Psoas muscle (tissue), 8 donors: ENCODE measurements around the gene CD109. TPM values are rescaled to one million over a fixed set of nuclear protein-coding genes. Genes with fewer than 3 reads are reported as not detected.

Source experiments
- ATAC-seq, 4 donors: fragments of 200-7000 bp; cut with Tn5 transposase; one replicate each; pipeline ENCODE4 v1.9.1; 2020; ENCODE audit warnings: moderate library complexity in 3 of 4, mild to moderate bottlenecking in 2 of 4
- DNase-seq, 2 donors: peaks; one replicate each; pipeline ENCODE4 v3.0.0-alpha.2; 2020
- H3K27ac ChIP-seq: fragments of 200-600 bp; one replicate; pipeline ENCODE4 v1.8.0; 2022
- H3K27me3 ChIP-seq, 3 donors: fragments of 200-600 bp in 1 of 3; one replicate each; pipeline versions ENCODE4 v1.6.1 to v1.8.0; 2013 to 2022; ENCODE audit warnings: low read length in 2 of 3, mild to moderate bottlenecking in 2 of 3, moderate library complexity in 1 of 3; ENCODE audit not compliant: insufficient read depth in 3 of 3
- H3K36me3 ChIP-seq, 2 donors: fragments of 200-600 bp in 1 of 2; one replicate each; pipeline versions ENCODE4 v1.6.1 to v1.8.0; 2013 to 2022; ENCODE audit warnings: low read depth in 1 of 2, mild to moderate bottlenecking in 1 of 2, moderate library complexity in 1 of 2; ENCODE audit not compliant: insufficient read depth in 1 of 2
- H3K4me1 ChIP-seq: fragments of 200-600 bp; one replicate; pipeline ENCODE4 v1.8.0; 2022
- H3K4me3 ChIP-seq: fragments of 200-600 bp; one replicate; pipeline ENCODE4 v1.8.0; 2022; ENCODE audit warnings: mild to moderate bottlenecking
- H3K9me3 ChIP-seq: fragments of 200-600 bp; one replicate; pipeline ENCODE4 v1.8.0; 2022
- CTCF ChIP-seq: fragments of 200-600 bp; IDR thresholded peaks from one replicate; pipeline ENCODE4 v1.8.0; 2022; ENCODE audit warnings: antibody characterized with exemption
- WGBS, 3 donors: extraction: QIAGEN DNeasy Blood & Tissue Kit; methylation state at CpG; one replicate each; pipeline versions ENCODE4 v1.1.6 to v1.1.7; 2013; 5-methylcytosine and 5-hydroxymethylcytosine counted together
- intact Hi-C, 2 donors: fragments of 100-400 bp; cut with DNase I; formaldehyde crosslinking; loops; one replicate each; pipeline versions ENCODE4 v1.11.0 to v1.14.2; 2022
- polyA plus RNA-seq, 3 donors: library from polyadenylated mRNA; stranded (reverse); fragments of 200-250 nt; gene quantifications; one replicate each; pipeline ENCODE4 v1.2.3, GENCODE V29; 2013
- total RNA-seq, 4 donors: library from RNA; stranded (reverse); fragmentation: NEBNext Ultra II Directional in 2 of 4; extraction: Animal tissue kit (Norgen Biotek cat#: 25700) in 2 of 4; gene quantifications; one replicate each; pipeline versions ENCODE4 v1.2.1 to v1.2.4, GENCODE V29; 2021 to 2023
- donor health status: healthy with polysubstance abuse.
- donor health status: DM: no; HTN: no; CAD: no; lungs with moderate emphysema.
- donor health status: Bipolar disorder and iron deficiency.
- donor health status: healthy.
- donor health status: DM: yes; HTN: yes; CAD: no.
- donor health status: DM: no; HTN: no; CAD: no.
- donor health status: DM: no; HTN: no; CAD: no.
- donor health status: DM: yes; HTN: yes; CAD: no.

The CD109 gene
- total and polyA plus RNA-seq, 7 donors = 0.31 to 3.9 (median 1.8) TPM

- no peak for ATAC-seq
- no peaks in the 10 kb centered on the region for H3K9me3 ChIP-seq
- no peak overlapping the region for H3K27ac ChIP-seq
- H3K4me1 ChIP-seq = no peaks in the 10 kb centered on the region
- 64 to 68% (median 67%) methylated on average over 6 of the region's 6 CpGs for WGBS, 3 donors
- intact Hi-C loops = no loop called here
- no peak for DNase-seq
- no peak for TF ChIP-seq CTCF
- no peaks in the 10 kb centered on the region for H3K27me3 ChIP-seq
- H3K36me3 ChIP-seq = no peaks in the 10 kb centered on the region
- H3K4me3 ChIP-seq = no peak overlapping the region
Observed at GRCh38 chr6:73791336-73791735, 95.3 kb downstream of the CD109 start.

- ATAC-seq (no peak), DNase-seq (no peak)
- 75 to 82% (median 79%) methylated on average over 2 of the region's 2 CpGs for WGBS, 3 donors
- intact Hi-C loops = no loop called here
- Histone ChIP-seq H3K9me3 (no peaks in the 10 kb centered on the region), H3K27me3 (no peaks in the 10 kb centered on the region), H3K27ac (no peak overlapping the region), H3K36me3 (no peaks in the 10 kb centered on the region), H3K4me3 (no peak overlapping the region), H3K4me1 (no peaks in the 10 kb centered on the region)
- TF ChIP-seq CTCF = no peak
Observed at GRCh38 chr6:73792738-73793137, 96.7 kb downstream of the CD109 start.

- H3K27me3 ChIP-seq = no peaks in the 10 kb centered on the region
- TF ChIP-seq CTCF = no peak
- H3K27ac ChIP-seq = no peak overlapping the region
- DNase-seq = no peak
- no peaks in the 10 kb centered on the region for H3K36me3 ChIP-seq
- H3K4me3 ChIP-seq = no peak overlapping the region
- no peak for ATAC-seq
- peaks cover 3% of the 10 kb centered on the region for H3K9me3 ChIP-seq
- no peaks in the 10 kb centered on the region for H3K4me1 ChIP-seq
- intact Hi-C loops = no loop called here
- 71 to 77% (median 71%) methylated on average over 4 of the region's 4 CpGs for WGBS, 3 donors
Observed at GRCh38 chr6:73796881-73797280, 100.9 kb downstream of the CD109 start.

- no peaks in the 10 kb centered on the region for H3K36me3 ChIP-seq
- no peaks in the 10 kb centered on the region for H3K27me3 ChIP-seq
- H3K27ac ChIP-seq = no peak overlapping the region
- ATAC-seq = no peak
- 94 to 96% (median 95%) methylated on average over 6 of the region's 6 CpGs for WGBS, 3 donors
- no peak overlapping the region for H3K4me3 ChIP-seq
- H3K9me3 ChIP-seq = peaks cover 3% of the 10 kb centered on the region
- intact Hi-C loops = no loop called here
- no peak for DNase-seq
- H3K4me1 ChIP-seq = no peaks in the 10 kb centered on the region
- no peak for TF ChIP-seq CTCF
Observed at GRCh38 chr6:73797861-73798260, 101.9 kb downstream of the CD109 start.

- Histone ChIP-seq H3K4me1 (no peaks in the 10 kb centered on the region), H3K9me3 (peaks cover 3% of the 10 kb centered on the region), H3K27me3 (no peaks in the 10 kb centered on the region), H3K27ac (no peak overlapping the region), H3K4me3 (no peak overlapping the region), H3K36me3 (no peaks in the 10 kb centered on the region)
- 18 to 33% (median 30%) methylated on average over 2 of the region's 2 CpGs for WGBS, 3 donors
- intact Hi-C loops = no loop called here
- ATAC-seq (peak in 3 of 4 donors; percentile 27 to 56 (median 34)), DNase-seq (peak in 1 of 2 donors; percentile 27)
- peak; percentile 11 for TF ChIP-seq CTCF
Observed at GRCh38 chr6:73798592-73798991, 102.6 kb downstream of the CD109 start.
